K562 treated with DMSO at 1 percent for 4 hours (cell line): ENCODE measurements around the gene IL6ST. TPM values are rescaled to one million over a fixed set of nuclear protein-coding genes. Genes with fewer than 3 reads are reported as not detected.

Experiments used
- total RNA-seq: library from RNA; unstranded; fragments of 300-600 nt; gene quantifications from 2 replicates; pipeline ENCODE4 v1.2.3, GENCODE V29; 2022; ENCODE audit not compliant: insufficient read depth

IL6ST gene
- 8.9 and 9.6 TPM in 2 replicates for total RNA-seq

DNA sequence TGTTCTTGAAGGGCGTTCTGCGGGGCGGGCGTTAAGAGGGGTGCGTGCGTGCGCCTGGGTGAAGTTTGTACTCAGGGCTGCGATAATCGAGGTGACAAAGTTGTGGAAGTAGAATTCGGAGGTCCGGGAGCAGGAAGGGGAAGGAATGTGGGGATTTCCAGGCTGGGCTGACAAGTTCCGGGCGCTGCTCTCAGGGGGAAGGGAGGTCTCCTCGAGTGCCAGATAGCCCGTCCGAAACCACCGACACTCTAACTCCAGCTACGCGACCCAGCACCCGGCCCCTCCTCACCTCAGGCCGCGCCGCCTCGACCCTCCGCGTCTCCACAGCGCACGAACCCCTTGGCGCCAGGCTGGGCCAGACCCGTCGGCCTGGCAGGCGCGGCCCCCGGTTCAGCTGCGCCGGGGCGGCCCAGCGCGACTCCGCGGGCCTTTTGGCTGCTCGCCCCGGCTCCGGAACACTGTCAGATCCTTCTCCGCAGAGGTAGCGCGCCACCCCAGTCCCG lies at the start of gene IL6ST:
IL6ST (minus strand) TSS at position 469 of the 503 bp plus-strand sequence. CDS start 18,685 bp downstream, outside the sequence.

Other genes starting within 250 kb of the IL6ST start
- not detected in 2 replicates for gene IL31RA, start 143.6 kb downstream of the IL6ST start, total RNA-seq
- gene ANKRD55, start 238.4 kb upstream of the IL6ST start, total RNA-seq: 2.1 and 3.2 TPM in 2 replicates